ENCODE measurements around the gene MYOM3.
"Not testable (repeated sequence)": the region's sequence is repeated elsewhere in the genome, so short reads cannot be mapped to it uniquely, and the experiment has no call there.

The MYOM3 gene

DNA sequence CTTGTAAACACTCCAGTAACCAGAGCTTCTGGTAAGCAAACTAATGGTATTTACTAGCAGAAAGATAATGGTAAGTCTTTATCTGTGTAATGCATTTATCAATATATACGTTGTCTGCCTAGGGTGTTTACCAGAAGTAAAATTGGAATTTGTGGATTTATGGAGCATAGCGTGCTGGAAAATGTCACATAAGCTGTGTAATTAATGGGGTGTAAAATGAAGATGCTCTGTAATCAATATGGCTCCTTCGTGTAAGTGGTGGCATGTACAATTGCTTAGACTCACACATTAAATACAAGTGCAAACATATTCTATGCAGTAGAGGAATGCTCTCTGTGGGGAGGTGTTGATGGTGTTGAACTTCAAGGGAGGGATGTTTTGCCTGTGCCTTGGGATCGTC is 69.6 kb downstream of the MYOM3 start:
- DNase-seq, result no peak

GRCh38 chr1:24036088-24036487 is 75.8 kb downstream of the MYOM3 start:
- no peak for DNase-seq

- DNase-seq, result no peak
Measured at GRCh38 chr1:24032981-24033380, 79.0 kb downstream of the MYOM3 start.

DNA sequence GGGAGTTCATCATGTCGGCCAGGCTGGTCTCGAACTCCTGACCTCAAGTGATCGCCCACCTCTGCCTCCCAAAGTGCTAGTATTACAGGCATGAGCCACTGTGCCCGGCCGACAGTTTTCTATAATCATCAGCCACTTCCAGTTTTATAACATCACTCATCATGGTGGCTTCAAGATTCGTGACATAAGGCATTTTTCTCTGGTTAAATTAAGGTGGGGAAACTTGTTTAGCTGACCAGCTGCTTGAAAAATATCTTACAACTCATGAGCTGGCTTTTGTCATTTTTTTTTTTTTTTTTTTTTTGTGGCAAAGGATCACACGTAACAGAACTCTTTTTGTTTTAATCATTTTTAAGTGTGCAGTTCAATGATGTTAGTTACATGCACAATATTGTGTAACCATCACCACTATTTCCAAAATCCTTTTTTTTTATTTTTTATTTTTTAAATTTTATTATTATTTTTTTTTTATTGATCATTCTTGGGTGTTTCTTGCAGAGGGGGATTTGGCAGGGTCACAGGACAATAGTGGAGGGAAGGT is 80.9 kb downstream of the MYOM3 start:
- DNase-seq, result not testable (repeated sequence)

DNA sequence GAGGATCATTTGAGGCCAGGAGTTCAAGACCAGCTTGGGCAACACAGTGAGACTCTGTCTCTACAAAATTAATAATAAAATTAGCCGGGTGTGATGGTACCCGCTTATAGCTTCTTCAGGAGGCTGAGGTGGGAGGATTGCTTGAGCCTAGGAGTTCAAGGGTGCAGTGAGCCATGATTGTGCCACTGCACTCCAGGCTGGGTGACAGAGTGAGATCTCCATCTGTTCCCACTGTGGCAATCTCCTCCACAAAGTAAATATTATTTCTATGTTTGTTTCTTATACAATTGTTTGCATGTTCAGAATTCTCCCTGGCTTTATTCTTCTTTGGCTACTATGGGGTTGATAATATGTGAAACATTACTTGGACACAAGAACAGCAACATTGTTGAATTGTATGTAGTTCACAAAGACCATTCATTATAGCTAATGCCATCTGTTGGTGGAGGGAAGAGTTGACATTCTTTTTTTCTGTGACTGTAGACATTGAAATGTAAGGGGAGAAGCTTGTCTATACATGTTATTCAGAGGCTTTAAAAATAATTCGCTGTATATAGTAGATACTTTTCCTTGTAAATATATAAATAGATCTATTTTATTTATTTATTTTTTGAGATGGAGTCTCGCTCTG is 84.0 kb downstream of the MYOM3 start:
- no peak for DNase-seq

DNA sequence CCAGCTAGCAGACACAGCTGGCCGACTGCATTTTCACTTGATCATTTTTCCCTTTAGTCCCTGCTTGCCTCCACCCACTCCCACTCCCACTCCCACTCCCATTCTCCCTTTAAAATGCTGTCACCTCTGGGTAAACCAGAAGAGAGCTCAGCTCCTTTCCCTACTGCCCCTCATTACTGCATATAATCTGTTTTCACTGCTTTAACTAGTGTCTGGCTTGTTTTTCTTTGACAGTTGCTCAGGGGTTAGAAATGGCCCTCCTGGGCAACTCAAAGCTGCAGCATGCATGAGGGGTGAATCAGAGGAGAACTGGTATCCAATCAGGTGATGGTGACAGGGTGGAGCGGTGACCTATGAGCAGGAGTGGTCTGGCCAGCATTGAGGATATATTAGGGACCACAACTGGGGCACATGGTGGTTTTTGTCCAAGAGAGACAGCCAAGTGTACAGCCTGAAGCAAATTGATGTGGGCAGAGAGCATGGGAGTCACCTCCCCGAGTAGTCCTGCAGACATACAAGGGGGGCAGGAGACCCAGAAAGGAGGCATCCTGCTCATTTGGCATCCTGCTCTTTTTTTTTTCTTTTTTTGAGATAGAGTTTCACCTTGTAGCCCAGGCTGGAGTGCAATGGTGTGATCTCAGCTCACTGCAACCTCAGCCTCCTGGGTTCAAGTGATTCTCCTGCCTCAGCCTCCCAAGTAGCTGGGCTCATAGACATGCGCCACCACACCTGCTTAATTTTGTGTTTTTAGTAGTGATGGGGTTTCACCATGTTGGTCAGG is 89.2 kb downstream of the MYOM3 start:
- DNase-seq, result no peak

GRCh38 chr1:24021403-24022266 is 90.3 kb downstream of the MYOM3 start:
- no peak for DNase-seq

- no peak for DNase-seq
Measured at GRCh38 chr1:24020470-24020869, 91.5 kb downstream of the MYOM3 start.

DNA sequence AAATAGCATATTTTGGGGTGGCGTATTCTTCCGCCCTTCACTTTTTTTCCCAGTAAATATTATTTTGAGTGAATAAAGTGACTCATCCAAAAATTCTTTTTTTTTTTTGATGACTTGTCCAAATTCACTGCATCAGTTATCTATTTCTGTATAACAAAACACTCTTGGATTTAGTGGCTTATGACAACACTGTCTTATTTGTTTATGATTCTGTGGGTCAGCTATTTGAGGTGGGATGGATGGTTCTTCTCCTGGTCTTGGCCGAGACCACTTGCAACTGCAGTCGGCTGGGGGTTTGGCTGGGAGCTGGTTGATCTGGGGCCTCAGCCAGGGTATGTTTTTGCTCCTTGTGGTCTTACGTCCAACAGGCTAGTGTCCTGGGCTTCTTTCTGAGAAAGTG is 91.9 kb downstream of the MYOM3 start:
- DNase-seq, result no peak

GRCh38 chr1:24018611-24019580 is 93.0 kb downstream of the MYOM3 start:
- peak in 46 of 56 donors; percentile 2 to 88 (median 38) for DNase-seq

GRCh38 chr1:24015221-24016210 is 96.4 kb downstream of the MYOM3 start:
- no peak for DNase-seq

DNA sequence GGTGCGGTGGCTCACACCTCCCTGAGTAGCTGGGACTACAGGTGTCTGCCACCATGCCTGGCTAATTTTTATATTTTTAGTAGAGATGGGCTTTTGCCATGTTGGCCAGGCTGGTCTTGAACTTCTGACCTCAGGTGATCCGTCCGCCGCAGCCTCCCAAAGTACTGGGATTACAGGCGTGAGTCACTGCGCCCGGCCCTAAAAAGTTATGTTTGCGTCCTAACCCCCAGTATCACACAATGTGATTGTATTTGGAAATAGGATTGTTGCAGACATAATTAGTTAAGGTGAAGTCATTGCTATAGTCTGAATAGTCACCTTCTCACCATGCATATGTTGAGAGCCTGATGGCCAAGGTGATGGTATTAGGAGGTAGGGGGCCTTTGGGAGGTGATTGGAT is 99.1 kb downstream of the MYOM3 start:
- not testable (repeated sequence) for DNase-seq

DNA sequence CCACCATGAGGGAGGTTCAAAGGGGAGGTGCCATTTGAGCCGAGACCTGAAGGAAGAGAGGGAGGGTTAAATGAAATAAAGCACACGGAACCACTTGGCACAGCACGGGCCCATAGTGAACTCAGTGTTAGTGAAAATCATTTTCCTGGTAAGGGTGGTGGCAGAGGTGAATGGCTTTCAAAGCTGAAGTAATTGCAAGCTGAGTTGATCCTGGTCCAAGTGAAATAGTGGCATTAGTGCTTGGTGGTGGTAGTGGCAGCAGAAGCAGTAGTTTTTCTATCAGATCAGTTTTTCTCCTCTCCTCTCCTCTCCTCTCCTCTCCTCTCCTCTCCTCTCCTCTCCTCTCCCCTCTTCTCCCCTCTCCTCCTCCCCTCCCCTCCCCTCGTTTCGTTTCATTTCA is 101.3 kb downstream of the MYOM3 start:
- DNase-seq, result no peak

- no peak for DNase-seq
Measured at GRCh38 chr1:24009406-24009805, 102.5 kb downstream of the MYOM3 start.

- not testable (repeated sequence) for DNase-seq
Measured at GRCh38 chr1:24008574-24009184, 103.3 kb downstream of the MYOM3 start.

DNA sequence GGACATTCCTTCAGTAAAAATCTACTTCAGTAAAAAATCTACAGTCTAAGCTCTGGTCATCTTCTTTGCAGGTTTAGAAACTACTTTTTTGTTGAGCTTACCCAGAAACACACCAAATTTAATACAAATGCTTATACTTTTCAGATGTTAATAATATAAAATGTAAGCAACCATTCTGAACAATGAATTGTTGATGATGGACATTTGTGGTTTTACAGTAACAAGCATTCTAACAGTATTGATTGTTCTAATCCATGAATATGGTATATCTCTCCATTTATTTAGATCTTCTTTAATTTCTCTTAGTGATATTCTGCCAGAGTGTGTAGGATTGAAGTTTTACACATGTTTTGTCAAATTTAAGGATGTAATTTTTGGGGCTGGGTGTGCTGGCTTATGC is 104.9 kb downstream of the MYOM3 start:
- no peak for DNase-seq
